HG03342 (cell line): Measurements from ENCODE around the gene ACTN1.

Experiments
- ATAC-seq: cut with Tn5 transposase; IDR thresholded peaks from one replicate; pipeline ENCODE4 v1.9.1; 2021; ENCODE audit warnings: mild to moderate bottlenecking, moderate library complexity; ENCODE audit not compliant: unreplicated experiment

The ACTN1 gene

DNA sequence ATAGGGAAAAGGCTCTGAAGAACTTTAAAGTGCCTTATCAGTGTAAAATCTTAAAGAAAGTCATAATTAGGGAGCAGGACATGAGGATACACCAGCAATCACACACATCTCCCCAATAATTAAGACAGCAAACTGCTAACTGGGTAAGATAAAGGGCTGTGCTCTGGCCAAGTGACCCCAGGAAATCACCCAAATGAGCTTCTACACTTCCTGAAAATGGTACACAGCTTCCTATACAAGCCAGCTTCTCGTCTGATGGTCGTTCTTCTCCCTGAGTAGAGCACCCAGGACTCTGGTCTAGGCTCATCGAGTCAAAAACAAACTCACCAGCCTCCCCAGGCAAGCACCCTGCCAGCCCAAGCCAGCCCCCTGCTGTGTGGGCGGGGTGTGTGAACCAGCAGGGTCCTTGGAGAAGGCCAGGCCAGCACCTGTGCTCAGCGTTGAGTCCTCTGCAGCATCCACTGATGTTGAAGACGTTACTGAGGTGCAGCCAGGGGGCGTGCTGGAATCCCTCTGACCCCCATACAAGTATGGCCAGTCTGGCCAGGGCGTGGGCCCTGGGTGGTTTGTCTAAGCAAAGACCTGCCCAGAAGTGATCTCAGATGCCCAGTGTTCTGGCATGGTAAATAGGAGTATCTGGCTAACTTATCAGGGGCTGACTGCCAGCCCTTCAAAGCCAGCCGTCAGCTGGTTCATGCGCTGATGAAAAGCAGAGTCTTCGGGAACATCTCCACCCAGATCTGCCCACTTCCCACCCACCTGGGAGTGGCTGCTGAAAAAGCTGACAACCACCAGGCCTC is 41.4 kb downstream of the ACTN1 start:
- no peak for ATAC-seq

DNA sequence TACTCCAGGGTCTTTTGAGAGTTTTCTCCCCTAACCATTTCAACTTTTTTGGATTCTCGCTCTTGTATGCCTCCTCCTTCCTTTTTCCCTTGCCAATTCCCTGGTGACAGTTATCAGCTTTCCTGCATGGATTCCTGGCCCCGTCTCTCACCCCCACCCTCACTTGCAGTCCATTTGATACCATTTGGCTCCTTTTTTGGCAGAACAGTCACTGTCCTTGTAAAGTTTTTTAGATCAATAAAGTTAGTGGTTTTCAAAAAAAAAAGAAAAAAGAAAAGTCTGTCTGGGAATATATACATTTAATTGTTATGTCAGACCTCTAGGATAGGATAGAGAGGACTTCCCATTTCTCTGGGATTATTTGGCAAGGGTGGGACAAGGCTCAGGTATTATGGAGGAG is 42.1 kb downstream of the ACTN1 start:
- ATAC-seq = no peak

GRCh38 chr14:68936476-68936875 is 42.6 kb downstream of the ACTN1 start:
- ATAC-seq = no peak

GRCh38 chr14:68935761-68936214 is 43.3 kb downstream of the ACTN1 start:
- ATAC-seq = no peak

DNA sequence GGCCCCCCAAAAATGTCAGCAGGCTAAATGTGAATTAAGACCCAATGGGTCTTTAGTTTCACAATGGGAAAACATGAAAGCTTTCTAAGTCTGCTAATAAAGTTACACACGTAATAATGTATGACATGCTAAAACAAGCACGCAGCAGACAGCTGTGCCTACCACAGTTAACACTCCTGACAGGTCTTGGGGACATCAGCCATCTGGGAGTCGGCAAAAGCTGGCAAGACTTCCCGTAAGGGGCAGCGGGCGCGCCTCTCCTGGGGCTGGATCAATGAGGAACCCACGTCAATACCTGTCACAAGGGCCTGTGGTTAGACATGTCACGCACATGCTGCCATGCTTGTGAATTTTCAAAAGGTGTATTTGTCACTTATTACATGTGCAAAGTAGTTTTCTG is 45.0 kb downstream of the ACTN1 start:
- no peak for ATAC-seq

- no peak for ATAC-seq
Observed at GRCh38 chr14:68932686-68933085, 46.4 kb downstream of the ACTN1 start.

- no peak for ATAC-seq
Observed at GRCh38 chr14:68932231-68932630, 46.9 kb downstream of the ACTN1 start.

- no peak for ATAC-seq
Observed at GRCh38 chr14:68931474-68932051, 47.5 kb downstream of the ACTN1 start.

- ATAC-seq = no peak
Observed at GRCh38 chr14:68931063-68931462, 48.0 kb downstream of the ACTN1 start.

DNA sequence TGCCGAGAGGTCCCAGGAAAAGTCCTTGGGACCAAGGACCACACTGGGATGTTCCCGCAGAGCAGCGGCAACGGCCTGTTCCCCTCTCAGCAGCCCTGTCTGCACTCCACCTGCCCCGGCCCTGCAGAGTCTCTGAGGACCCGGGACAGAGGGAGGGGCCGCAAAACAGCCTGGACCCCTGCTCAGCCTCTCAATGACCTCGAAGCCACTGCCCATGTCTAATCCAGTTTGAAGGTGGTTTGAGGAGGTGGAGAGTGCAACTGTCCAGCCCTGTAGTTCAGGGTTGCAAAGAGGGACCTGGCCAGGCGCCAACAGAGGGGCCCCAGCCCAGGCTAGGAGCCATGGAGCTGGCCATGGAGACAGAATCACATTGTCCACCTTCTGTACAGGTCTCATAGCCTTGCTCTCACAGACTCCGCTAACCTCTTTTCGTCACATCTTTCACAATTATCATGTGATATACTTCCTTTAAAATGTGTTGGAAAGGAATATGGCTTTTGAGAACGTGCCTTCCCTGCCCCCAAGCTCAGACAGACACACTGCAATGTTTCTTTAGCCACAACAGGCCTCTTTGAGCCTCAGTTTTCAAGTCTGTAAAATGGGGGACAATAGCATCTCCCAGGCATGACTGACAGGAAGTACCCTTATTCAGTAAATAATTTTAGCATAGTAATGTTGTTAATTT is 49.3 kb downstream of the ACTN1 start:
- ATAC-seq = no peak

DNA sequence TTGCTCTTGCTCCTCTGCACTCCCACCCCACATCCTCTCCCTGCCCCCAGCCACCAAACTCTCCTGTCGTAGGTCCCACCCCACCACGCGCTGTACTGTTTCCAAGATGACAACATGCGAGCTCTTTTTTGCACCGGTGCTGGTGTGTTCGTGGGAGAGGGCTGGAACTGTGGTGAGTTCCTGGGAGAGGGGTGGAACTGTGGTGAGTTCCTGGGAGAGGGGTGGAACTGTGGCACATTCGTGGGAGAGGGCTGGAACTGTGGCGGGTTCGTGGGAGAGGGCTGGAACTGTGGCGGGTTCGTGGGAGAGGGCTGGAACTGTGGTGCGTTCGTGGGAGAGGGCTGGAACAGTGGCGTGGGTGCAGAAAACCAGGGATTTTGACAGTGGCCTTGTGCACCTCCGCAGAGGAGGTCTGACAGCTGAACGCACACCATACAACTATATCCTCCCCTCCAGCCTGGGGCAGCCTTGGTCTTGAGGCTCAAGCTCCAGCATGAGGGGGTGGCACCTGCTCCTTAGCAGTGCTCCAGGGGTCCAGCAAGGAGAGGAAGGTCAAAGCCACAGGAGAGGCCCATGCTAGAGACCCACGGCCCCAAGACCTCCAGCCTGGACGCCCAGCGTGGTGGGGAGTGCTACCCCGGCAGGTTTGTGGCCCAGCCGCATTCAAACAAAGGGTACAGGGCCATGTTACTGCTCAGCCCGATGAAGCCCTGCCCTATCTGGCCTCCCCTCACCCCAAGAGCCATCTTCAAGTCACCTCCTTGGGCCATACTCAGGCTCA is 50.1 kb downstream of the ACTN1 start:
- no peak for ATAC-seq

DNA sequence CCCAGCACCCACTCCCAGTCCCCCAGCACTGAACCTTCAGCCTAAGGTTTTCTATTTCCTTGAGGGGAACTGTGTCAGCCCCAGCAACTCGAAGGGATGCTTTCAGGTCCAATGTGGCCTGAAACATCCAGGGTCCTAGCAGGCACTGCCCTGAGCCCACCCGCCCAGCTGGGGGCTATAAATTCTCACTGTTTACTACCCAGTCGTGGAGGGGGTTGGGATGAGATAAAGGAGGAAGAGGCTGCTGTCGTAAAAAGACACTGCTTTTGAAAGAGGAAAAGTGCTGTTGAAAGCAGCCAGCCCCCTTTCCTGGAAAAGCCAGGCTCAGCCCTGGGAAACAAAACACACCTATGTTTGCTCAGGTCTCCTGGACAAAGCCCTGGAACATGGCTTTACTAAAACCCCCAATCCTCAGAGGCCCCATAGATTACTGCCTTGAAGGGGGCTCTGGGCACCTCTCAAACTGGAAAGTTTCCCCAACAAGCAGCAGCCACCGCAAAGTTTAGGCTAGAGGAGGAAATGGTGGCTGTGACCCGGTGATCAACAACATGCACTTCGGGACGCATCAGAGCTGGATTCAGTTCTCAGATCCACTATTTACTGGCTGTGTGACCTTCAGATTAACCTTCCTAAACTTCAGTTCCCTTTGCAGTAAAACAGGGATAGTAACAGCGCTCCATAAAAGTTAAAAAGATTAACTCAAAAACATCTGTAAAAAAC is 51.0 kb downstream of the ACTN1 start:
- no peak for ATAC-seq

DNA sequence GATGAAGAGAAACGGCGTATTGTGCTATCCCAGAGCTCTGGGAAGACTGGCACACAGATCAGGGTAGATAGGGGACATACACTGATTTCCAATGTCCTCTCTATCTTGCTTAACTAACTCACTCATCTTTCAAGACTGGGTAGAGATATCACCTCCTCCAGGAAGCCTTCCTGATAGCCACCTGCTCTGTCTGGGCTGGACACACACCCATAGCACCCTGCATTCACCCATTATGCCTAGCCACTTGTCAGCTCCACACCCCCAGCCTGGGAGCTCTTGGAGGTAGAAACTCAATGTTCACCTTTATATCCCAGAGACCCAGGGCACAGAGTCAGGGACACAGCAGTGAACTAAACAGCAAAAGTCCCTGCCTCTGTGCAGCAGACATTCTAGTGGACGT is 52.0 kb downstream of the ACTN1 start:
- ATAC-seq = no peak

DNA sequence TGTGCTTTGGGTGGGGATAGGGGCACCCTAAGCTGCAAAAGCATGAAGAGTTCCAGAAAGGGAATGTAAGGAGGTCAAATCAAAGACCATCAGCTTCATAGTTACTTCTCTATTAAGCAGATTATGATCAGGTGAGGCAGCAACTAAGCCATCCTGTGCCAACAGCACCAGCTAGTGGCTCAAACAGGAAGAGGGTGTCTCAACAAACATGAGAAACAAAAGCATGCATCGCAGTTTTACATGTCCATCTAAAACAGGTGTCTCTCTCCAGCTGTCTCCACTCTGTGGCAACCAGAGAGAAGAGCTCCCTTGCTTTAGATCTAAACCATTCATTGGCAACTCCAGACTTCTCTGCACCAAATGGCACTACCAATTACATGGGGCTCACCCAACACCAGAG is 52.9 kb downstream of the ACTN1 start:
- no peak for ATAC-seq

DNA sequence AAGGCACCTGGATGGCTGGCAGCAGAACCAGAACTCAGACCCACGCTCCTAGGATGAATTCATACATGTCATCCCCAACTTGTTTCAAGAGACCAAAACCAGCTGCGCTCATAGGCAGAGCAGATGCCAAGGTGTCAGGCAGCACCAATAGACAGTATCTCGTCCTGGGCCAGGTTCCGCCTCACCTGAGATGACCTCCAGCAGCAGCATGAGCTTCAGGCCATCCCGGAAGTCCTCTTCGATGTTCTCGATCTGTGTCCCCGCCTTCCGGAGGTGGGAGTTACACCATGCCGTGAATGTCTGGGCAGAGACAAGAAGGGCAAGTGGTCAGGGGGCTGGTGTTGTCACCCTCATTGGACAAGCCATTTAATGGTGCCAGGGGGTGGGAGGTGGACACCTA is 53.7 kb downstream of the ACTN1 start:
- no peak for ATAC-seq

DNA sequence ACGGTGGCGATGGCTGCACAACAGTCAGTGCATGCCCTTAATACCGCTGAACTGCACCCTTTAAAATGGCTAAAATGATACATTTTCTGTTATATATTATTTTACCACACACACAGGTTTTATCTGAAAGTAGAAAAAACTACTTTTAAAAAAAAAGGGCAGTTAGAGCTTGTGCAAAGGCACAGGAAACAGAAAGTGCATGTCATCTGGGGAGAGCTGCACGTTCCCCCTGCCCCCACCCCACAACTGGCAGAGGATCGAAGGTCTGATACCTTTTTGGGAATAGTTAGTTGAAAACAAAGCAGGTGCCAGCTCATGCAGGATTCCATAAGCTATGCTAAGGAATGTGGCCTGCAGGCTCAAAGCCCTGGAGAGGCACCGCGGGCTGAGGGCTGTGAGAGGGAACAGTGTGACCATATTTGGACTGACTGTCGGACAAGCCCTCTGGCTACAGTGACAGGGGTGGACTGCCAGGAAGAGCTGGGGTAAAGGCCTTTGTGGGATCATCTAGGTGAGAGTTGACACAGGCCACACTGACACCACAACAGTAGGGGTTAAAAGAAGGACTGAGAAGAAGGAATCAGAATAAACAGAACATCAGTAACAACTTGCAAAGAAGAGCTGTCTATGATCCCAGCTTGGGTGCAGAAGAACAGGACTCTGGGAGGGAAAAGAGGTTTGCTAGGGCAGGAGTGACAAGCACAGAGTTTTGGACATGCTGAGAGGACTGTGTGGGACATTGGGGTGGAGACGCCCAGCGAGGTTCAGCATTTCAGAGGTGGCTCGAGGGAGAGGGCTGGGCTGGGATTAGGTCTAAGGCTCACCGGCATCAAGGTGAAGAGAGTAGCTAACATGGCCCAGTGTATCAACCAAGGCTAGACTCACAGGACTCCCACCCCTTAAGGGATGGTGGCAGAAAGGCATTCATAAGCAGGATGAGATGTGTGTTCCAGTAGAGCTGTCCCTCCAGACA is 54.6 kb downstream of the ACTN1 start:
- no peak for ATAC-seq

- ATAC-seq = no peak
Observed at GRCh38 chr14:68922886-68923285, 56.2 kb downstream of the ACTN1 start.

DNA sequence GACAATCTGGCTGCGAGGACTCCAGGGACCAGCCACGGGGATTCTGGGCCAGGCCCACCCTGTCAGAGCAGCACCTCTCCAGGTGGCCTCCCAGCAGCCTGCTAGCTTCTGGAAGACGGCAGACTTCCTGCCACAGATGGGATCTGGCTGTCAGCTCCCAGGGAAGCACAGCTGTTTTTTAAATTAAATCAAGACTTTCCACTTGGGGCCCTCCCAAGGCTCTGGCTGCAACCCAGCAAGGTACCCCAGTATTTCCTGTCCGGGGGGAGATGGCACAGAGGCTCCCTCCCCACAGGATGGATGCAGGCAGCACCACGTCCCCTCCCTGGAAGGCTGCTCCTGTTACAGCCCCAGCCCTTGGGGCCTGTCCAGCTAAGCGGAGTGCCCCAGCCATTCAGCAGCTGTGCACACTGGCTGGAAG is 56.9 kb downstream of the ACTN1 start:
- ATAC-seq = no peak

DNA sequence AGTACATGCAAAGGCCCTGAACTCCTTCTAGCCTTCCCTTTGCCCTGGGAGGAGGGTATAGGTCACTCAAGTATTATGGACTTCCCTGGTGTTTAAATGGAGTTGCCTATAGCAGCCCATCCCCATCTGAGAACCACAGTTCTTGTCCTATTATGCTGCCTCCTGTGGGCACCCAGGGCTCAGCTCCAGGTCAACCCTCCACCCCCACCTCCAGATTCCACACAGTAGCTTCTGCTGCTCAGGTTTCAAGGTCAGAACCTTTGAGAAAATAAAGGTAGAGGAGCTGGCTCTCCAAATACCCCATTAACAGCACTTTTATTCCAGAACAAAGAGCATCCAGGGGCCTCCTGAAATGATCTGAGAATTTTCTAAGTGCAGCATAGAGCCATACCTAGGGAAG is 57.4 kb downstream of the ACTN1 start:
- ATAC-seq = no peak
